Measurements from ENCODE around the gene MSI2.

MSI2 gene

DNA sequence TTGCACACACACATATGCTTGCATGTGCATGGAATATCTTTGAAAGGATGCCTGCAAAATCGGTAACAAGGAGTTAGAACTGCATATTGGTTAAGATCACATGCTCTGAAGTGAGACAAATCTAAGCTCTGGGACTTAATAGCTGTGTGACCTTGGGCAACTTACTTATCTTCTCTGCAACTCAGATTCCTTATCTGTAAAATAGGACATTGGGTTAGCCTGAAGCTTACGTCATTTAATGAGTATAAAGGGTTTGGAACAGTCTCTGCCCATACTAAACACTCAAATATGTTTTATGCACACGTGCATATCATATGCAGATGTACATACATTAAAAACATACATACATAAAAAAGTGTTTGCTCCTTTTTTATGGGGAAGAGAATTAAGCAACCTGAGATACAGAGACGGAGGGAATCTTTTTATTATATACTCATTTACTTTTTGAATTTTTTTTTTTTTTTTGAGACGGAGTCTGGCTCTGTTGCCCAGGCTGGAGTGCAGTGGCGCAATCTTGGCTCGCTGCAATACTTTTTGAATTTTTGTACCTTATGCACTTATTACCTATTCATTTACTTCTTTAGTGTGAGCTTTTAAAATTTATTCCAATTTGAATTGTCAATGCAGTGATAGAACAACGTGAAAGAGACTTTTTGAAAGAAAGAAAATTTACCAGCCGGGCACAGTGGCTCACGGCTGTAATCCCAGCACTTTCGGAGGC lies 282.6 kb downstream of the MSI2 start:
- TF ChIP-seq, protein P1, sequence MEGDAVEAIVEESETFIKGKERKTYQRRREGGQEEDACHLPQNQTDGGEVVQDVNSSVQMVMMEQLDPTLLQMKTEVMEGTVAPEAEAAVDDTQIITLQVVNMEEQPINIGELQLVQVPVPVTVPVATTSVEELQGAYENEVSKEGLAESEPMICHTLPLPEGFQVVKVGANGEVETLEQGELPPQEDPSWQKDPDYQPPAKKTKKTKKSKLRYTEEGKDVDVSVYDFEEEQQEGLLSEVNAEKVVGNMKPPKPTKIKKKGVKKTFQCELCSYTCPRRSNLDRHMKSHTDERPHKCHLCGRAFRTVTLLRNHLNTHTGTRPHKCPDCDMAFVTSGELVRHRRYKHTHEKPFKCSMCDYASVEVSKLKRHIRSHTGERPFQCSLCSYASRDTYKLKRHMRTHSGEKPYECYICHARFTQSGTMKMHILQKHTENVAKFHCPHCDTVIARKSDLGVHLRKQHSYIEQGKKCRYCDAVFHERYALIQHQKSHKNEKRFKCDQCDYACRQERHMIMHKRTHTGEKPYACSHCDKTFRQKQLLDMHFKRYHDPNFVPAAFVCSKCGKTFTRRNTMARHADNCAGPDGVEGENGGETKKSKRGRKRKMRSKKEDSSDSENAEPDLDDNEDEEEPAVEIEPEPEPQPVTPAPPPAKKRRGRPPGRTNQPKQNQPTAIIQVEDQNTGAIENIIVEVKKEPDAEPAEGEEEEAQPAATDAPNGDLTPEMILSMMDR (conservative IDR thresholded peaks at IDR 0.05) = no peak
- H3K27ac ChIP-seq = no peak overlapping the region; the same call in 1 of the 2 replicates

DNA sequence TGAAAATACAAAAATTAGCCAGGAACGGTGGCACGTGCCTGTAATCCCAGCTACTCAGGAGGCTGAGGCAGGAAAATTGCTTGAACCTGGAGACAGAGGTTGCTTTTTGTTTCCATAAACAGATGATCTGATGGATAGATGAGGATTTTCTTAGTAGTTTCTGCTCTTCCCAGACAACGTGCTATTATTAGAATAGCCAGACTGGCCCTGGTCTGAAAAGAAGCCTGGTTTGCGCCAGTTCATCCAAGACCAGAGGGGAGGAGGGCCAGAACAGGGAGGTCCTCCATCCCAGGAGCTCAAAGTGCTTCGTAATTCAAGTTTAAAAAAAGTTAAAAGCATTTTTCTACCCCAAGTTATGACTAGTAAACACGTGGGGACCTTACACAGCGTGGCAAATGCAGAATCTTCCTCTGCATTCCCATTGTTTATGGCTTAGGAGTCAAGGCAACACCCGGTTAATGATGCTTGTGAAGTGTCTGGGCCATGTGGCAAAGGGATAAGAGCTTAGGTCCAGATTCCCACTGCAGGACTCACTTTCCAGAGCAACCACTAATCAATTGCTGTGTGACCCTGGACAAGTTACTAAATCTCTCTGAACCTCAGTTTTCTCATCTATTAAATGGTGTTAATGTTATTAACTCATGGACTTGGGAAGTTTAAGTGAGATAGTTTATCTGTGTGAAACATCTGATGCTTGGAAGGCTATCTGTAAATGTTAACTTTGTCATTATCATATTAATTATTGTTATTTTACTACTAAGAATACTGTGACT lies 283.4 kb downstream of the MSI2 start:
- TF ChIP-seq, protein P1 (conservative IDR thresholded peaks at IDR 0.05) = no peak
- H3K27ac ChIP-seq = no peak overlapping the region

DNA sequence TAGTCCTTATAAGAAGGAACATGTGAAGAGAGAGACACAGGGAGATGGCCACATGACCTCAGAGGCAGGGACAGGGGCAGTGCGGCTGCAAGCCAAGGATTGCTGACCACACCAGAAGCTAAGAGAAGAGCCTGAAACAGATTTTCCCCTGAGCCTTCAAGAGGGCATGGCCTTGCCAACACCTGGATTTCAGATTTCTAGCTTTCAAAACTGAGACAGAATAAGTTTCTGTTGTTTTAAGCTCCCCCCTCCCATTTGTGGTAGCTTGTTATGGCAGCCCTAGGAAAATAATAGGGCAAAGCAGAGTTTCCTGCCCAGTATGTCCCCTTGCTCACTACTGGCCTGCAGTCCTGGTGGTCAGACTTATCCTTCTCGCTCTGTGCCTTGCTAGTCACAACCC lies 284.3 kb downstream of the MSI2 start:
- no peak overlapping the region for H3K27ac ChIP-seq
- TF ChIP-seq, protein P1 (conservative IDR thresholded peaks at IDR 0.05) = no peak

DNA sequence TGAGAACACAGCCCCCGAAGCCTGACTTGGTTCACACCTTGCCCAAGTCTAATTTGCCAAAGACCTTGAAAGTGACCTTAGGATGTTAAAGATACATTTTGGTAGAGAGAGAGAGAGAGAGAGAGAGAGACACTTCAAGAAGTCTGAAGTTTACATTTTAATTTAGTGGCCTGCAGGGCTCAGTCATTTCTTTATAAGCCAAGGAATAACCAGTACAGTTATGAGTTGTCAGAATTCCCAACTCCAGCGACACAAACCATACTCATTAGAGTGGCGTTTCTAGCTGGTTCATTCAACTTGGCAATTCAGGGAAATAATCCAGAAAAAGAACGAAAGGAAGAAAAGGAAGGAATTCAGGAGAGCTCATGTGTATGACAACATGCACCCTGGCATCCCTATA lies 284.7 kb downstream of the MSI2 start:
- no peak overlapping the region for H3K27ac ChIP-seq
- TF ChIP-seq, protein P1 (conservative IDR thresholded peaks at IDR 0.05) = no peak

DNA sequence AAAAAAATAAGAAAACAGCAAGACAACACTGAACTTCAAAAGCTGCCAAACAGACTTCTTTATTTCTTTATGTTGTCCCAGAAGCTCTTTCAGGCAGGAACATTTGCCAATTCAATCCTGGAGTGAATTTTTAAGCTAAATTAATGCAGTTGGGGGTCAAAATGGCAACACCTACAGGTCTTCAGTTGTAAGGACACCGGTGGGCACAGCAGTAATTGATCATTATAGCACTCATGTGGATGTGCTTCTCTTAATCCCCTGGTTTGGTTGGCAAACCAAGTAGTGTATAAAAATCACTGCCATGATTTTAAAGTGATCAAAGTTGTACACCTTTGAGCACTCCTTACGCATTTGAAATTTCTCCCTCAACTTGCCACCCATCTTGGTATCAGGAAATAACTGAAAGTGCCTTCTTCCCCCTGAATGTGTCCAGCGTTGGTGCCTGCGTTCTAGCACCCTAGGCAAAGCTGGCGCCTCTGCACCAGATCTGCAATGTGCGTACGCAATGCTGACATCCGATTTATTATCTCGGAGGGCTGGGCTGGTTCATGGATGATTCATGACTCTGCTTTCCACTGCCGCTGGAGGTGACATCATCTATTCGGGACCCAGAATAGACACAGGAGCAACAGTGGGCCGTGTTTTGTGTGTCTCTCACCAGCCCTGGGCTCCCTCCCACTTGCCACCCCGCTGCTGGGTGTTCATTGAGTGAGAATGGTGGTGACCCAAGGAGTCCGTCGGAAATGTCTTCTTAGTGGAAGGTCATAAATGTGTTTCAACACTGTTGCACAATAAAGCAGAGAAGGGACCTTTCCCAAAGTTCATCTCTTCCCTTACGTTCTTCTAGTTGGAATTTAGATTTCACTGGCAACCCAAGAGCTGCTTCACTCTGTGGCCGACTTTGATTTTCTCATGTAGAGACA lies 285.4 kb downstream of the MSI2 start:
- H3K27ac ChIP-seq = no peak overlapping the region
- TF ChIP-seq, protein P1 (conservative IDR thresholded peaks at IDR 0.05) = no peak

DNA sequence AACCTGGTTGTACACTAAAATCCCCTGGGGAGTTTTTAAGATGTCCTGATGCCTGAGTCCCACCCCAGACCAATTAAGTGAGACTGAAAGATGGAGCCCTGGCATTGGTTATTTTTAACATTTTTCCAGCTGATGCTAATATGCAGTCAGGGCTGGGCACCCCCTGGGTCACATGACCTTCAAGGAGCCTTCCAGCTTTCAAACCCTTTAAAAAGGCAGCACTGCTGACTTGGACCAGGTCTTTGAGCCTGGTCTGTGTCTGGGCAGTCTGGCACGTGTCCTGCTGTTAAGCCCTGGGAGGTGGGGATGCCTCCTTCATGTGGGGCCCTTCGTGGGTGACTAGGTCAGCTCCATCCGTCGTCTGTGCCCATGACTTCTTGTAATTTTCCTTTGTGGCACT lies 286.2 kb downstream of the MSI2 start:
- H3K27ac ChIP-seq = no peak overlapping the region
- TF ChIP-seq, protein P1 (conservative IDR thresholded peaks at IDR 0.05) = no peak

DNA sequence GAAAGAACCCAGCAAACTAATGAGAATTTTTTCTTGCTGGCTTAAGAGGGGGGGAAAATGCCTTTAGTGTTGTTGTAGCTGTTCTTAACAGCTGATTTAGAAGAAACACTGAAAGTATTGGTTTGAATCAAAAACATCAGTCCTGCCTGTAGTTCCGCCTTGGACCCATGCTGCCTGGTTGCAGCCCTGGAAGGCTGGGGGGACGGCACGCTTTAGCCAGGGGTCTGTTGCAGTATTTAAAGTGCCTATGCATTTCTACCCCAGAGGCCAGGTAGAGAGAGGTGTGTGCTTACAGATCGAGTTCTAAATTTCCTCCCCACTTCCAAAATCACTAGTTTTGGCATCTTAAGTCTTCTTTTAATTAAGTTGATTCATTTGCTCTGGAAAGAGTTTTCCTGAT lies 286.9 kb downstream of the MSI2 start:
- H3K27ac ChIP-seq = peak overlapping the region; percentile 49; the same call in 1 of the 2 replicates
- TF ChIP-seq, protein P1 (conservative IDR thresholded peaks at IDR 0.05) = no peak

All from VCaP (cell line).